GM12873 (cell line): ENCODE results near the gene ABCD1.

ENCODE experiments used
- CTCF ChIP-seq: IDR thresholded peaks from 2 replicates; pipeline ENCODE4 v1.5.1; 2012; ENCODE audit warnings: low read depth, mild to moderate bottlenecking, moderate library complexity, low read length, control low read depth; ENCODE audit not compliant: insufficient read depth; ENCODE audit errors: missing control alignments

Gene ABCD1

GRCh38 chrX:153700967-153701366, 23.7 kb upstream of the ABCD1 start:
- no peak for TF ChIP-seq CTCF

GRCh38 chrX:153701706-153702105, 22.9 kb upstream of the ABCD1 start:
- no peak for TF ChIP-seq CTCF

- TF ChIP-seq CTCF, result no peak
These were observed 22.2 kb upstream of the ABCD1 start for GRCh38 chrX:153702336-153703035.

- no peak for TF ChIP-seq CTCF
These were observed 21.7 kb upstream of the ABCD1 start for GRCh38 chrX:153703036-153703370.

- TF ChIP-seq CTCF, result no peak
These were observed 20.6 kb upstream of the ABCD1 start for GRCh38 chrX:153704021-153704526.

GRCh38 chrX:153706799-153707198, 17.9 kb upstream of the ABCD1 start:
- TF ChIP-seq CTCF, result no peak

- TF ChIP-seq CTCF, result no peak
These were observed 17.2 kb upstream of the ABCD1 start for GRCh38 chrX:153707406-153707805.
